ENCODE measurements around the gene WASF2. TPM values are rescaled to one million over a fixed set of nuclear protein-coding genes. Genes with fewer than 3 reads are reported as not detected.

The WASF2 gene
- total and polyA plus RNA-seq, 2 of the 8 experiments (the other 6 are each of a cell fraction or from before 2014, with no cell fraction given) = 32.1 to 86.6 TPM

DNA sequence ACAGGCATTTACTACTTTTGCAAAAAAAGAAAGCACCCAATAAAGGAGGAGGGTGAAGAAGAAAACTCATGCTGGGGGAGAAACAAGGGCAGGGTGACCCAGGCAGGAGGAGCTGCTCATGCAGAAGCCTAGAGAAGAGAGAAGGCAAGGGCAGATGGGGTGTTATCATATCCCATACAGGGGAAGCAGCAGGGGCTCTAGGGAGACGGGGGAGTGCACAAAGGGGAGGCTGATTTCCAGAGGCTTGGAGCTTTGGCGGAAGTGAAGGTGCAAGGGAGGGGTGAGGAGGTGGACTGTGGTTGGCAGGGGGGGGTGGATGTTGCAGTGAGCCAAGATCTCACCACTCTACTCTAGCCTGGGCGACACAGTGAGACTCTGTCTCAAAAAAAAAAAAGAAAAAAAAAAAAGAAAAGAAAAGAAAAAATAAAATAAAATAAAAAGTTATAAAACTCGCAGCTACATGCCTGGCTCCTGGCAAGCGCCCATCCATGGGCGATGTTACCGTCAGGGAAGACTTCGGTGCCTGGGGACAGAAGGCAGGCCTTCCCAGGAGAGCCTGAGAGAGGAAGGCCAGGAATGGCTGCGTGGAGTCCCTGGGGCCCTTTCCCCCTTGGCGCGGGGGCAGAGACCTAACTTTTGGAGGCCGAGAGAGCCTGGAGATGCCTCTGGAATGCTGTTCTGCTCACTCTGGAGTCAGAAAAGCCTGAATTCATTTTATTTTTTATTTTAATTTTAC, 112.0 kb downstream of the WASF2 start:
- H3K79me2 ChIP-seq (ENCODE audit: control insufficient read depth in 1 of 2, insufficient read depth in 2 of 2, low read length in 2 of 2) = no peaks in the 10 kb centered on the region
- no peak overlapping the region for H2AK5ac ChIP-seq (ENCODE audit: low read depth, low read length)
- TF ChIP-seq NRF1 (IDR thresholded peaks at IDR 0.05; ENCODE audit: low read depth, low read length) (no peak), GABPA (IDR thresholded peaks at IDR 0.05; ENCODE audit: borderline replicate concordance, insufficient read depth, low read length) (no peak), TBP (IDR thresholded peaks at IDR 0.05; ENCODE audit: low read depth, low read length) (no peak), USF2 (IDR thresholded peaks at IDR 0.05; ENCODE audit: low read length) (no peak)
- H3K27ac ChIP-seq (ENCODE audit: low read depth, low read length) = no peak overlapping the region
- no peak overlapping the region for H2BK5ac ChIP-seq (ENCODE audit: low read depth, low read length)
- peaks cover 0 to 7% (median 1%) of the 10 kb centered on the region in 4 experiments; a peak in 1 of 7 replicates for H3K4me1 ChIP-seq (replicated peaks in 1 of 4; ENCODE audit: control insufficient read depth in 3 of 4, insufficient read depth in 4 of 4, low read length in 3 of 4)
- no peaks in the 10 kb centered on the region for H3K36me3 ChIP-seq (ENCODE audit: control insufficient read depth in 2 of 4, insufficient read depth in 4 of 4, low read length in 3 of 4)
- H3K18ac ChIP-seq (ENCODE audit: extremely low read depth, low read length) = no peak overlapping the region
- H2AFZ ChIP-seq (ENCODE audit: low read length) = no peak overlapping the region
- no peak overlapping the region for H2BK120ac ChIP-seq (replicated peaks; ENCODE audit: low read depth, low read length)
- no peak overlapping the region for H2BK15ac ChIP-seq (ENCODE audit: low read length)
- no peak overlapping the region for H3K4me2 ChIP-seq (ENCODE audit: insufficient read depth in 1 of 2, low read depth in 2 of 2, low read length in 2 of 2)
- no peaks in the 10 kb centered on the region for H4K20me1 ChIP-seq (replicated peaks in 1 of 2; ENCODE audit: control insufficient read depth in 1 of 2, insufficient read depth in 2 of 2, low read length in 2 of 2)
- H3K9me3 ChIP-seq (ENCODE audit: insufficient read depth in 2 of 2, low read depth in 1 of 2, low read length in 1 of 2) = no peaks in the 10 kb centered on the region
- H3K9ac ChIP-seq (replicated peaks in 1 of 4; ENCODE audit: extremely low read depth in 1 of 4, low read depth in 3 of 4, low read length in 3 of 4) = no peak overlapping the region
- ChIA-PET POLR2A (ENCODE audit: partially characterized antibody) (interaction anchor here (1.1 to 1.2 kb wide), 2 partner anchors 13 to 71 kb away, joined by 3 read pairs; no protein-coding TSS in a partner anchor), CTCF (ENCODE audit: partially characterized antibody) (interaction anchor here (0.6 to 18.9 kb wide), 12 partner anchors 8 to 613 kb away, joined by 3 to 625 read pairs (median 4); partner anchors contain the start of genes FCN3, GPR3 and MAP3K6)
- H3K23me2 ChIP-seq (ENCODE audit: low read depth, low read length) = peaks cover 2% of the 10 kb centered on the region; the same call in 1 of the 2 replicates
- no peak overlapping the region for H3K23ac ChIP-seq (ENCODE audit: insufficient read length)
- no peak overlapping the region for H3K14ac ChIP-seq (ENCODE audit: insufficient read length)
- H3K4ac ChIP-seq (replicated peaks; ENCODE audit: insufficient read length, low read depth, low read length) = no peak overlapping the region
- H2BK20ac ChIP-seq (ENCODE audit: low read length) = no peak overlapping the region
- FAIRE-seq (no peak), DNase-seq (ENCODE audit: low read depth in 1 of 2, low spot score in 2 of 2) (no peak)
- peak overlapping the region; percentile 71; the same call in 1 of the 2 replicates for H4K8ac ChIP-seq (ENCODE audit: extremely low read depth, insufficient read depth, low read length)
- H4K91ac ChIP-seq (replicated peaks; ENCODE audit: insufficient read length, low read length) = no peak overlapping the region
- H3K79me1 ChIP-seq (ENCODE audit: low read depth, low read length) = no peaks in the 10 kb centered on the region
- H2BK12ac ChIP-seq (ENCODE audit: low read depth, low read length) = no peak overlapping the region
- no peak overlapping the region for H3K56ac ChIP-seq (replicated peaks; ENCODE audit: insufficient read length, low read depth, low read length)
- H4K5ac ChIP-seq (ENCODE audit: insufficient read length, low read depth, low read length) = no peak overlapping the region
- 82% methylated on average over 11 of the region's 12 CpGs; no CpG with 5 or more reads in 1 of the 2 experiments for WGBS, 2 experiments (ENCODE audit: extremely low coverage in 1 of 2, insufficient coverage in 1 of 2, insufficient read length in 1 of 2, insufficient replicate concordance in 2 of 2, low coverage in 1 of 2, low lambda C conversion rate in 2 of 2, missing lambda C conversion rate in 1 of 2)
- no peak overlapping the region for H3K4me3 ChIP-seq (ENCODE audit: extremely low read depth in 1 of 4, insufficient read depth in 2 of 4, low read depth in 3 of 4, low read length in 4 of 4)
- H3K27me3 ChIP-seq (replicated peaks in 1 of 4; ENCODE audit: control insufficient read depth in 3 of 4, extremely low read depth in 1 of 4, insufficient read depth in 3 of 4, low read length in 3 of 4) = peaks cover 0 to 16% (median 9%) of the 10 kb centered on the region in 4 experiments; a peak in 6 of 7 replicates

Data from H1 (cell line).